HG03060 (cell line): ENCODE data around the gene UBE2V1.
"Not testable (repeated sequence)": the region's sequence is repeated elsewhere in the genome, so short reads cannot be mapped to it uniquely, and the experiment has no call there.

ENCODE experiments used
- ATAC-seq: cut with Tn5 transposase; IDR thresholded peaks from one replicate; pipeline ENCODE4 v1.9.1; 2021; ENCODE audit warnings: low read depth, moderate number of reproducible peaks; ENCODE audit not compliant: unreplicated experiment

Gene UBE2V1

GRCh38 chr20:50099113-50099512, 13.8 kb downstream of the UBE2V1 start:
- ATAC-seq, result no peak

DNA sequence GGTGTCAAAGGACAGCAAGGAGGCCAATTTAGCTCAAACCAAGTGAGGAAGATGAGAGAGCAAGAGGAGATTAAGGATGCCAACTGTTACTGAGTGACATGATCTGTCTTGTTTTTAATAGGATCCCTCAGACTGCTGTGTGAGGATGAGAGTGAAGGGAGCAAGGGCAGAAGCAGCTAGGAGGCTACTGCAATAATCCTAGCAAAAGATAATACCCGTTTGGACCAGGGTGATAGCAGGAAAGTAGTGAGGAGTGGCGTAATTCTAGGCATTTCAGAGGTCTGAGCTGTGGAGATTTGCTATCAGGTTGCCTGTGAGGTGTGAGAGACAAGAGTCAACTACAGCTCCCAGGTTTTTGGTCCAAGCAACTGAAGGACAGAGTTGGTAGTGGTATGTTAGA, 14.7 kb downstream of the UBE2V1 start:
- no peak for ATAC-seq

GRCh38 chr20:50097843-50098242, 15.1 kb downstream of the UBE2V1 start:
- ATAC-seq, result no peak

DNA sequence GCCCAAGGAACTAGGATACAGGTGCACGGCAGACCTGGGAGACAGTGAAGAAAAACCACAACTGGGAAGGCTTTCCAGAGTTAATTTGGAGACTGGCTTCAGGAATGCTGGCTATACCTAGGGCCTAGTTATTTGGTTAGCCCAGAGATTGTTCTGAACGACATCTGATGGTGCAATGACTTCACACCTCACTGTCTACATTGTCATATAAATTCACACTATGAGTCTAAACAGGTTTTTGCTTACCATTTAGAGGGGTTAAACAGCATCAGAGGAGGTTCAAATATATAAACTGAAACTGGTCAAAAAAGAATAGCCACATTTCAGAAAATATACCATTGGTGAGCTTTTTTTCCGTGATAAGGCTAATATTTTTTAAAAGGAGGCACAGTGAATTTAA, 16.7 kb downstream of the UBE2V1 start:
- ATAC-seq, result no peak

DNA sequence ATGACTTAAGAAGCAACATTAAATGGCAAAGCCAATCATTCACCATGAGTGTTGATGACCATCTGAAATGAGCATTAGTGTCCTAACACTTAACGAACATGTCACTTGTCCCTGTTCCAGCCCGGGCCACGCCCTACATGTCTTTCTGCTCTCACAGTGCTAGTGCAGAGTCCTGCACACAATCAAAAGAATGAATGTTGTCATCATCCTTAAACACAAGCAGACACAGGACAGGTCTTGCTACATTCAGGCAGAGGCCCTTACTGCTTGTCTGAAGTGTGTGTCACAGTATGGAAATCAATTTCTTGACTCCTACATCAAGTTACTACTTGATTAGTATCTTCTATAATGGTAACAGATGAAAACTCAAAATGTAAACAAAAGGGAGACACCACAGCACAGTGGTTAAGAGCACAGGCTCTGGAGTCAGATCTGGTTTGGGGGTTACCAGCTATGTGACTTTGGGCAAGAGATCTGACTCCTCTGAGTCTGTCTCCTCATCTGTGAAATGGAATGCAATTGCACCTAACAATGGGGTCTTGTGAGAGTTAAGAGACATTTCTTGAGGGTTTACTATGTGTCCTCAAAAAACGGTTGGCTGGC, 17.4 kb downstream of the UBE2V1 start:
- ATAC-seq, result no peak

- ATAC-seq, result no peak
Measured at GRCh38 chr20:50094522-50094921, 18.4 kb downstream of the UBE2V1 start.

DNA sequence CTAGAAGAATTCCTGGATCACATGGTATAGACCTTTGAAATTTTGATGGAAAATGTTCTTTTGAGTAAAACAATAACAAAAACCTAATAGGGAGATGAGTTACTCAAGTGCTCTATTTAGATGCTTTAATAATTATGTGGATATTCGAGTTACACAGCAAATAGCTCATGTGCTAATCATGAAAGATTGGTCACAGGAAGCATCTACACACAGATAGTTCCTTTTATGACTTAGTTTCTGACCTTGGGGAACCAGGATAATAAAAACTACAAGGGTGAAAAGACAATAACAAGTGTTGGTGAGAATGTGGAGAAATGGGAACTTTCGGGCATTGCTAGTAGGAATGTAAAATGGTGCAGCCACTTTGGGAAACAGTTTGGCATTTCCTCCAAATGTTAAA, 19.7 kb downstream of the UBE2V1 start:
- ATAC-seq, result no peak

- no peak for ATAC-seq
Measured at GRCh38 chr20:50092436-50092835, 20.5 kb downstream of the UBE2V1 start.

- ATAC-seq, result no peak
Measured at GRCh38 chr20:50089787-50090177, 23.2 kb downstream of the UBE2V1 start.

DNA sequence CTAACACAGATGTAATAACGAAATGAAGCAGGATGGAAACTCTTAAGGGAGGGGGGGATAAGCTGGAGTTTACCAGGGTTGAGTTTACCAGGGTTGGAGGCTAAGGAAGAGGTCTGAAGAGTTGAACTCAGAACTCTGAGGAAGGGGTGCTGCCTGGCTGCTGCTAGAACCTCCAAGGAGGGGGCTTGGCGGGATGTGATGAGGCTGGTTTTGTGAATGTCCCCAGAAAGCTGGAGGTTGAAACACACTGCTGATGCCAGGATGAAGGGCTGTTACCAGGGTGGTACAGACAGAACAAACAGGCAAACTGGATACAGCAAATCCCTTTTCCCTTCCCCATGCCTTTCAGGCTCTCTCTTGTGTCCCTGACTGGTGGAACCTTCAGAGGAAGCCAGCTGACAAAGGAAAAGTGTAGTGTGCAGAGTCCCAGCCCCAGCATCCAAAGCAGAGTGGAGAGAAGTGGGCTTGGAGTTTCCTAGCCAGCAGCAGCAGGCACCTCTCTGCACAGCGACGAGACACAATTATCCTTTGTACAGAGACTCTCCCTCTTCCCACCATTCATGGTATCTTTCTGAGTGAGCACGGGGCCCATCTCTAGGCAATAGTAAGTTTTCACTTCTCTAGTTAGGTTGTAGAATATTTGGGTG, 23.7 kb downstream of the UBE2V1 start:
- ATAC-seq, result no peak

DNA sequence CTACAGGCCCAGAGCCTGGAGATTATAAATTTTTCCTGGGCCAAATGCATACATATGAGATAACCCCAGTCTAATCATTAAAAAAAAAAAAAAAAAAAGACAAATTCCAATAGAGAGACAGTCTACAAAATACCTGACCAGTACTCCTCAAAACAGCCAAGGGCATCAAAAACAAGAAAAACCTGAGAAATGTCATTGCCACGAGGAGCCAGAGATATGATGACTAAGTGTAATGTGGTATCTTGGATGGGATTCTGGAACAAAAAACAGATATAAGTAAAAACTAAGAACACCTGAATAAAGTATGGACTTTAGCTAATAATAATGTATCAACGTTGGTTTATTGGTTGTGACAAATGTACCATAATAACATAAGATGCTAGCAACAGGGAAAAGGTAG, 24.9 kb downstream of the UBE2V1 start:
- no peak for ATAC-seq

DNA sequence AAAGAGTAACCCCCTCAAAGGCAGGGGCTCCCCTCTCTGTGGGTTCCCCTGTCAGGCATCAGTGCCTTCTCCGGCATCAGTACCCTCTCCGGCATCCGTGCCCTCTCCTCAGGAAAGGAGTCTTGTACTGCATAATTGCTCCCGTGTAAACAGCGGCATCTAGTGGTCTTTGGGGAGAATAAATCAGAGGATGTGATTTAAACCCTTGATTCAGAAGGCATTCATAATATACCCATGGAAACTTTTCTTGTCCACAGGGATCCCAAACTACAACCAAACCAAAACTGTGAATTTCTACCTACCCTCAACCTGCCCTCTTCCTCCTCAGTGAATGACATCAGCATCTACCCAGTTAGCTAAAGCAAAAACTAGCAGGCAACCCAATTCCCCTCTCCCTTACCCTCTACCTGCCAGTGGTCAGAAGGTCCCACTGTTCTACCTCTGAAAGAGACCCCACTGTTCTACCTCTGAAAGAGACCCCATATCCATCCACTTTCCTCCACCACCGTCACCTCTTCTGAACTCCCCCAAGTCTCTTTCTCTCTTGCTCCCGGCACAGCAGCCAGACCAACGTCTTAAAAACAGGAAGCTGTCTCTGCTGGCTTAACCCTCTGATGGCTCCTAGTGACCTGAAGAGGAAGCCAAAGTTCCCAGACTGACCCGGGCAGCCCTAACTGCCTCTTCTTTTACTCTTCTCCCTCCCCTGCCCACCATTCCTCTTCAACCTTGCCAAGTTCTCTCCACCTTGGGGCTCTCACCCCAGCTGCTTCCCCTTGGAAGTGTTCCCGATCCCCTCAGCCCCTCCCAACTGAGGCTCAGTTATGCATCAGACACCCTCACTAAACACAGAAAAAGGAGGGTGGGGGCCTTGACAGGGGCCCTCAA, 27.2 kb downstream of the UBE2V1 start:
- ATAC-seq, result no peak

DNA sequence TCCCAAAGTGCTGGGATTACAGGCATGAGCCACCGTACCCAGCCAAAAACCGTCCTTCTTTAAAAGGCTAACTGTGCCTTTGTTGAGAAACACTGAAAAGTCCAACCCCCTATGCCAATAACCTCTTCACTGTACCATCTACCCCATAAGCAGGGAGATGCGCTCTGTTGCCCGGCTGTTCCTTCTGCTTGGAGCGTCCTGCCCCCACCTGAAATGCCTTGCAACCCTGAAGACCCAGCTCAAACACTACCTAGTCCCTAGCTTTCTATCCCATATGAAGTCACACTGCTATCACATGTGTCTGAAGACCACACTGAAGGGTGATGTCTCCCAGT, 27.8 kb downstream of the UBE2V1 start:
- ATAC-seq, result no peak

DNA sequence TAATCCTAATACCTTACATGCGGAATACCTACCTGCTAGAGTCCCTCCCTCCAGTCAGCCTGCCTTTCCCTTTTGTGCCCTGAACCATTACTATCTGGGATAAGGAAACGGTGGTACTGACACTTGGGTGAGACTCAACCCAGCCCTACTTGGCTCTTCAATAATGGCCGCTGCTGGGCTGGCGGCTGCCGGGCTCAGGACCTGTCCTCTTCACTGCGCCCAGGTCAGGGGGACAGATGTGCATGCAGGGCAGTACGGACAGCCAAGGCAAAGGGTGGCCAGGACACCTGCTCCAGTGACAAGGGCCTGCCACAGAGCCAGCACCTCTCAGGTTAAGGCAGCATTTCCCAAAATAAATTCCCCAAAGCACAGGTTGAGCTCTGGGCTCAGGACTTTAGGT, 29.9 kb downstream of the UBE2V1 start:
- no peak for ATAC-seq

GRCh38 chr20:50082056-50082455, 30.9 kb downstream of the UBE2V1 start:
- not testable (repeated sequence) for ATAC-seq

- ATAC-seq, result no peak
Measured at GRCh38 chr20:50077818-50078601, 34.9 kb downstream of the UBE2V1 start.

DNA sequence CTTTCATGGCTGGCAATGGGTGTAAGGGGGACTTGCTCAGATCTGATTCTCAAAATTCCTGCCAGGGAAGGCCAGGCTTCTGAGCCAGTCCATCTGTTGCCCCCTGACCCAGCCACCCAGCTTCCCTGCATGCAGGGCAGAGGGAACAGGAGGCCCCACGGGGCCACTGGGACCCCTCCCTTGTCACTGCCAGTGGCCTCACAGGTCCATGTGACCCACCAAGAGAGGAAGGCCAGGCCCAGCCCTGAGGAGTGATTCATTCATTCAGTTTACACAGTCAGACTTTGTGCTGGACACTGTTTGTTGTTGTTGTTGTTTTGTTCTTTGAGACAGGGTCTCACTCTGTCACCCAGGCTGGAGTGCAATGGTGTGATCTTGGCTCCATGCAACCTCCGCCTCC, 39.5 kb downstream of the UBE2V1 start:
- no peak for ATAC-seq

- ATAC-seq, result no peak
Measured at GRCh38 chr20:50071039-50071888, 41.7 kb downstream of the UBE2V1 start.

- no peak for ATAC-seq
Measured at GRCh38 chr20:50070361-50070760, 42.6 kb downstream of the UBE2V1 start.

DNA sequence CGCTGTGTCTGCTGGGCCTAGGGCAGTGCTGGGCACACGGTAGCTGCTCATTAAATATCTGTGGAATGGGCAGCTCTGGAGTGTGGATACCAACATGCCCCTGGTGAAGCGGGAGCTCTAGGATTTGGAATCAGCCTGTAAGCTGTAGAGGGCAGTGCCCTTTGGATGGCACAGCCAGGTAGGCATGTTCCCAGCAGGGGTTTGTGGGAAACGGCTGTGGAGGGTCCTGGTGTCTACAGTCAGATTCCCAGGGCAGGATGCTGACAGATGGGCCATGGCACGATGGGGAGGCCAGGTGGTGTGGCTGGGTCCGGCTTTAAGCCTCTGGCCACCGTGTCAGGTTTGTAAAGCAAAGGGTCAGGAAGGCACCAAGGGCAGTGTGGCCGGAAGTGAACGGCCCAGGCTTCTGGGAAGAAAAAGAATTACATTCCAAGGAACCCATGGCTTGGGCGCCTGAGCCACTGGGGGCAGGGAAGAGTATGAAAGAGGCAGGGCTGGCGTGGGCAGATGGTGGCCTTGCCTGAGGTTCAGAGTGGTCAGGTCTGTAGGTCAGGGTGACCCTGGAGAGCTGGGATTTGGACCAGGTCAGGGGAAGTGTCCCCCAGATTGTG, 44.8 kb downstream of the UBE2V1 start:
- ATAC-seq, result no peak
